H1 (cell line): ENCODE results near the gene DAPK2. TPM values are rescaled to one million over a fixed set of nuclear protein-coding genes. Genes with fewer than 3 reads are reported as not detected.

Source experiments
- CTCF ChIA-PET: fragments of 300-600 bp; sonication (Branson Sonifier 250); formaldehyde crosslinking; loops from one replicate; lab custom pipeline; 2021; ENCODE audit not compliant: partially characterized antibody; lab: Charles Lee
- POLR2A ChIA-PET: fragments of 300-600 bp; sonication (Branson Sonifier 250); formaldehyde crosslinking; loops from one replicate; lab custom pipeline; 2021; ENCODE audit warnings: inconsistent platforms; ENCODE audit not compliant: partially characterized antibody; lab: Charles Lee
- DNase-seq, 2 experiments: peaks; one replicate each; pipeline versions ENCODE4 v3.0.0 to v3.0.0-alpha.2; 2010 to 2022; ENCODE audit warnings: low spot score in 2 of 2, low read depth in 1 of 2, mixed read lengths in 1 of 2
- FAIRE-seq: peaks from 2 replicates; lab custom pipeline; 2011; peaks lifted over from hg19 to GRCh38; lab: Jason Lieb, UNC
- H2AFZ ChIP-seq: 2 replicates; pipeline ENCODE4 v1.8.1; 2012; ENCODE audit warnings: low read length, inconsistent platforms
- H2AK5ac ChIP-seq: 2 replicates; pipeline ENCODE4 v1.6.1; 2013; ENCODE audit warnings: low read depth, low read length
- H2BK120ac ChIP-seq: replicated peaks from 2 replicates; pipeline ENCODE3; 2013; ENCODE audit warnings: low read depth, low read length, inconsistent platforms
- H2BK12ac ChIP-seq: 2 replicates; pipeline ENCODE4 v1.6.1; 2013; ENCODE audit warnings: low read depth, low read length
- H2BK15ac ChIP-seq: 2 replicates; pipeline ENCODE4 v1.6.1; 2013; ENCODE audit warnings: low read length
- H2BK20ac ChIP-seq: 2 replicates; pipeline ENCODE4 v1.6.1; 2013; ENCODE audit warnings: low read length
- H2BK5ac ChIP-seq: 2 replicates; pipeline ENCODE4 v1.6.1; 2013; ENCODE audit warnings: low read depth, low read length
- H3K14ac ChIP-seq: 2 replicates; pipeline ENCODE4 v1.6.1; 2013; ENCODE audit warnings: inconsistent platforms; ENCODE audit not compliant: insufficient read length
- H3K18ac ChIP-seq: 2 replicates; pipeline ENCODE4 v1.6.1; 2013; ENCODE audit warnings: low read length; ENCODE audit errors: extremely low read depth
- H3K23ac ChIP-seq: 2 replicates; pipeline ENCODE4 v1.6.1; 2013; ENCODE audit warnings: inconsistent platforms; ENCODE audit not compliant: insufficient read length
- H3K23me2 ChIP-seq: 2 replicates; pipeline ENCODE4 v1.6.1; 2013; ENCODE audit warnings: low read depth, low read length
- H3K27ac ChIP-seq: 2 replicates; pipeline ENCODE4 v1.6.1; 2011; ENCODE audit warnings: low read depth, low read length, inconsistent platforms
- H3K27me3 ChIP-seq, 4 experiments: replicated peaks in 1 of 4; 1 replicate in 1 of 4; 2 replicates in 3 of 4; pipeline versions ENCODE4 v1.6.1 to v1.8.1; 2011 to 2013; ENCODE audit warnings: low read length in 3 of 4, mild to moderate bottlenecking in 3 of 4, inconsistent platforms in 2 of 4, mixed read lengths in 2 of 4, moderate library complexity in 1 of 4; ENCODE audit not compliant: control insufficient read depth in 3 of 4, insufficient read depth in 3 of 4; ENCODE audit errors: extremely low read depth in 1 of 4
- H3K36me3 ChIP-seq, 4 experiments: 2 replicates each; pipeline versions ENCODE4 v1.6.1 to v1.8.1; 2011 to 2013; ENCODE audit warnings: mild to moderate bottlenecking in 4 of 4, low read length in 3 of 4, moderate library complexity in 2 of 4, control low read depth in 1 of 4, inconsistent platforms in 1 of 4; ENCODE audit not compliant: insufficient read depth in 4 of 4, control insufficient read depth in 2 of 4
- H3K4ac ChIP-seq: replicated peaks from 2 replicates; pipeline ENCODE3; 2013; ENCODE audit warnings: low read length, low read depth, mixed read lengths, inconsistent platforms; ENCODE audit not compliant: insufficient read length
- H3K4me1 ChIP-seq, 4 experiments: replicated peaks in 1 of 4; 1 replicate in 1 of 4; 2 replicates in 3 of 4; pipeline versions ENCODE4 v1.6.1 to v1.8.1; 2011 to 2013; ENCODE audit warnings: low read length in 3 of 4, inconsistent platforms in 2 of 4, mixed read lengths in 1 of 4; ENCODE audit not compliant: insufficient read depth in 4 of 4, control insufficient read depth in 3 of 4
- H3K4me2 ChIP-seq, 2 experiments: 2 replicates each; pipeline versions ENCODE4 v1.6.1 to v1.8.1; 2011 to 2013; ENCODE audit warnings: low read depth in 2 of 2, low read length in 2 of 2, control low read depth in 1 of 2, inconsistent platforms in 1 of 2, mild to moderate bottlenecking in 1 of 2; ENCODE audit not compliant: insufficient read depth in 1 of 2
- H3K4me3 ChIP-seq, 4 experiments: fragments of 200-600, 300-600 bp in 1 of 4; sonication (generic), shearing (Covaris generic), sonication (Bioruptor Twin) in 1 of 4; 2 replicates each; pipeline versions ENCODE4 v1.5.1 to v1.8.1; 2011 to 2016; ENCODE audit warnings: low read length in 4 of 4, low read depth in 3 of 4, control low read depth in 2 of 4, inconsistent platforms in 2 of 4, mild to moderate bottlenecking in 2 of 4, mixed read lengths in 1 of 4, moderate library complexity in 1 of 4; ENCODE audit not compliant: insufficient read depth in 2 of 4; ENCODE audit errors: extremely low read depth in 1 of 4
- H3K56ac ChIP-seq: replicated peaks from 2 replicates; pipeline ENCODE3; 2013; ENCODE audit warnings: low read depth, mild to moderate bottlenecking, mixed read lengths, low read length, inconsistent platforms; ENCODE audit not compliant: insufficient read length
- H3K79me1 ChIP-seq: 2 replicates; pipeline ENCODE4 v1.6.1; 2013; ENCODE audit warnings: low read depth, low read length, control low read depth
- H3K79me2 ChIP-seq, 2 experiments: 2 replicates each; pipeline versions ENCODE4 v1.6.1 to v1.8.1; 2012 to 2013; ENCODE audit warnings: low read length in 2 of 2, mild to moderate bottlenecking in 2 of 2, inconsistent platforms in 1 of 2; ENCODE audit not compliant: insufficient read depth in 2 of 2, control insufficient read depth in 1 of 2
- H3K9ac ChIP-seq, 4 experiments: replicated peaks in 1 of 4; 1 replicate in 1 of 4; 2 replicates in 3 of 4; pipeline versions ENCODE4 v1.6.1 to v1.8.1; 2011 to 2013; ENCODE audit warnings: low read depth in 3 of 4, low read length in 3 of 4, control low read depth in 2 of 4, mild to moderate bottlenecking in 2 of 4, moderate library complexity in 2 of 4, inconsistent platforms in 1 of 4; ENCODE audit errors: extremely low read depth in 1 of 4
- H3K9me3 ChIP-seq, 2 experiments: 2 replicates each; pipeline versions ENCODE4 v1.6.1 to v1.8.1; 2012 to 2013; ENCODE audit warnings: mild to moderate bottlenecking in 2 of 2, moderate library complexity in 2 of 2, control low read depth in 1 of 2, inconsistent platforms in 1 of 2, low read depth in 1 of 2, low read length in 1 of 2, mixed read lengths in 1 of 2; ENCODE audit not compliant: insufficient read depth in 2 of 2
- H4K20me1 ChIP-seq, 2 experiments: replicated peaks in 1 of 2; 2 replicates each; pipeline versions ENCODE3 to v1.8.1; 2011 to 2013; ENCODE audit warnings: inconsistent platforms in 2 of 2, low read length in 2 of 2, mild to moderate bottlenecking in 1 of 2; ENCODE audit not compliant: insufficient read depth in 2 of 2, control insufficient read depth in 1 of 2
- H4K5ac ChIP-seq: 2 replicates; pipeline ENCODE4 v1.6.1; 2013; ENCODE audit warnings: low read length, low read depth, mixed read lengths, inconsistent platforms; ENCODE audit not compliant: insufficient read length
- H4K8ac ChIP-seq: 2 replicates; pipeline ENCODE4 v1.8.0; 2013; ENCODE audit warnings: mild to moderate bottlenecking, moderate library complexity, low read length, inconsistent platforms; ENCODE audit not compliant: insufficient read depth; ENCODE audit errors: extremely low read depth
- H4K91ac ChIP-seq: replicated peaks from 2 replicates; pipeline ENCODE3; 2013; ENCODE audit warnings: low read length, mixed read lengths, inconsistent platforms; ENCODE audit not compliant: insufficient read length
- E2F6 ChIP-seq: IDR thresholded peaks from 2 replicates; pipeline ENCODE4 v1.6.1; 2012; ENCODE audit warnings: inconsistent platforms
- EZH2 ChIP-seq: fragments of 200-600 bp; sonication (generic); IDR thresholded peaks from 2 replicates; pipeline ENCODE4 v1.7.1; 2012; ENCODE audit warnings: low read depth, mild to moderate bottlenecking, moderate library complexity, low read length, inconsistent platforms; ENCODE audit not compliant: severe bottlenecking
- KDM4A ChIP-seq: IDR thresholded peaks from one replicate; pipeline ENCODE4 v1.7.1; 2012; ENCODE audit warnings: low read depth, mild to moderate bottlenecking, moderate library complexity, low read length, inconsistent platforms; ENCODE audit not compliant: severe bottlenecking
- PHF8 ChIP-seq: fragments of 200-600 bp; sonication (generic); conservative IDR thresholded peaks from 2 replicates; pipeline ENCODE4 v1.7.1; 2012; ENCODE audit warnings: low read depth, mild to moderate bottlenecking, inconsistent platforms, low read length, moderate library complexity
- SAP30 ChIP-seq: fragments of 300-600 bp; sonication (generic); IDR thresholded peaks from 2 replicates; pipeline ENCODE4 v1.7.1; 2012; ENCODE audit warnings: low read length, moderate library complexity, mild to moderate bottlenecking, inconsistent platforms; ENCODE audit not compliant: insufficient read depth, insufficient replicate concordance
- SIRT6 ChIP-seq: IDR thresholded peaks from one replicate; pipeline ENCODE4 v1.7.1; 2012; ENCODE audit warnings: low read length, inconsistent platforms
- YY1 ChIP-seq: IDR thresholded peaks from 2 replicates; pipeline ENCODE4 v1.6.1; 2011; ENCODE audit warnings: low read depth, mild to moderate bottlenecking, low read length
- WGBS, 2 experiments: shearing (Covaris generic) in 1 of 2; methylation state at CpG; one replicate each; pipeline versions ENCODE4 v1.1.6 to v1.1.7; 2013 to 2015; ENCODE audit warnings: low lambda C conversion rate in 2 of 2, mixed read lengths in 2 of 2, inconsistent platforms in 1 of 2, low coverage in 1 of 2, missing lambda C conversion rate in 1 of 2; ENCODE audit not compliant: insufficient replicate concordance in 2 of 2, insufficient coverage in 1 of 2, insufficient read length in 1 of 2; ENCODE audit errors: extremely low coverage in 1 of 2, missing lambda C conversion rate in 1 of 2; 5-methylcytosine and 5-hydroxymethylcytosine counted together
- polyA plus RNA-seq, 7 experiments: library from polyadenylated mRNA; depleted of rRNA in 3 of 7; stranded (reverse) in 5 of 7; unstranded in 2 of 7; fragments of >200 nt in 5 of 7; fragments of 200-250 nt in 2 of 7; gene quantifications; 1 replicate in 5 of 7; 2 replicates in 1 of 7; 4 replicates in 1 of 7; pipeline versions ENCODE4 v1.2.1 to v1.2.3, GENCODE V29; 2011 to 2013; ENCODE audit warnings: missing spikeins in 2 of 7, mixed read lengths in 2 of 7
- total RNA-seq: library from RNA; stranded (reverse); fragmentation: NEBNext Ultra II Directional; extraction: Animal tissue kit (Norgen Biotek cat#: 25700); gene quantifications from 2 replicates; pipeline ENCODE4 v1.2.1, GENCODE V29; 2021

DAPK2 gene
- total and polyA plus RNA-seq, 2 of the 8 experiments (the other 6 are each of a cell fraction or from before 2014, with no cell fraction given) = 1.8 to 2.9 TPM

DNA sequence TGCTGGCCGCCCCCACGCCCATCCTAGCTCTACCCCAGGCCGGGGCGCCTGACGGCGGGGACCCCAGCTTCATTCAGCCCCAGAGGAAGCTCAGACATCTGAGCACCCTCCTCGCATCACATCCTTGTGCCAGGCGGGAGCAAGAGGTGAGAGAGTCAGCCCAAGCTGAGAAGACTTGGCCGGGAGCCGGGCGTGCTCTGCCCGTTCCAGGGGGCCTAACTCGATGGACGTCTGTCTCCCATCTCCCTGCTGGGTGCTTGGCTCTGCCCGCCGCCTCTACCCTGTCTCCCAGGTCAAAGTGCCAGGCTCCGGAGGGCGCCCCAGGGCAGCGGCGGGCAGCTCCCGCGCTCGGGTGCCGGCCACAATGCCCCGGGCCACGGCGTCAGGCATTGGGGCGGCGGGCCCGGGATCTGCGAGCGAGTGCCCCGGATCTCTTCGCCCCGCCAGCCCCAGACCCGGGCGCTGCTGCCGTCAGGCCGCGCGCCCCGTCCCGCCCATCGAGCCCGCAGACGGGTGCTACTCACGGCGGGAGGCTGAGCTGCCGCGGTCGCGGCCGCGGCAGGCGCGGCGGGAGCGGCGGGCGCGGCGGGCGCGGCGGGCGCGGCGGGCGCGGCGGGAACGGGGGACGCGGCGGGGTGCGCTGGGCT, 388 bp downstream of the DAPK2 start:
- peak overlapping the region; percentile 58; the same call in 1 of the 2 replicates for H2AFZ ChIP-seq
- CTCF ChIA-PET = interaction anchor here (0.7 to 9.6 kb wide), 26 partner anchors 9 to 436 kb away, joined by 3 to 82 read pairs (median 4); no protein-coding TSS in a partner anchor
- POLR2A ChIA-PET = interaction anchor here (1.1 to 1.5 kb wide), 3 partner anchors 12 to 281 kb away, joined by 3 to 4 read pairs (median 3); no protein-coding TSS in a partner anchor
- H3K18ac ChIP-seq = no peak overlapping the region
- no peaks in the 10 kb centered on the region for H3K36me3 ChIP-seq
- TF ChIP-seq SIRT6 (no peak), YY1 (no peak), EZH2 (peak; percentile 29), E2F6 (peak; percentile 51), PHF8 (0 out of 2 replicates have a peak, but pooled peaks have one; percentile 8), SAP30 (no peak), KDM4A (peak; percentile 78)
- no peak overlapping the region for H3K27ac ChIP-seq
- no peak overlapping the region for H4K8ac ChIP-seq
- H3K4me1 ChIP-seq = peaks cover 0 to 15% (median 5%) of the 10 kb centered on the region in 4 experiments; a peak in 4 of 7 replicates
- peaks cover 7% of the 10 kb centered on the region; the same call in 1 of the 2 replicates for H3K23me2 ChIP-seq
- H2BK20ac ChIP-seq = no peak overlapping the region
- H2BK120ac ChIP-seq = no peak overlapping the region
- no peak overlapping the region for H3K23ac ChIP-seq
- DNase-seq = peak in 1 of 2 experiments; percentile 67
- no peak overlapping the region for H3K56ac ChIP-seq
- peak overlapping the region; percentile 41 to 70 (median 48) for H3K4me3 ChIP-seq
- no peak overlapping the region for H3K4ac ChIP-seq
- H2BK15ac ChIP-seq = peak overlapping the region; percentile 37; the same call in 1 of the 2 replicates
- no peaks in the 10 kb centered on the region for H3K9me3 ChIP-seq
- H3K79me1 ChIP-seq = no peaks in the 10 kb centered on the region
- peak overlapping the region in 2 of 4 experiments; percentile 34 to 38; a peak in 1 of 7 replicates for H3K9ac ChIP-seq
- H4K20me1 ChIP-seq = no peaks in the 10 kb centered on the region
- H4K5ac ChIP-seq = no peak overlapping the region
- 15% methylated on average over 37 of the region's 76 CpGs; no CpG with 5 or more reads in 1 of the 2 experiments for WGBS, 2 experiments
- H3K27me3 ChIP-seq = peaks cover 3 to 31% (median 19%) of the 10 kb centered on the region in 4 experiments; a peak in 6 of 7 replicates
- no peak overlapping the region for H4K91ac ChIP-seq
- no peaks in the 10 kb centered on the region for H3K79me2 ChIP-seq
- peak overlapping the region; percentile 72 to 83 for H3K4me2 ChIP-seq
- H2AK5ac ChIP-seq = no peak overlapping the region
- H3K14ac ChIP-seq = no peak overlapping the region
- H2BK12ac ChIP-seq = no peak overlapping the region
- FAIRE-seq = no peak
- H2BK5ac ChIP-seq = no peak overlapping the region
